HG03045 (cell line): ENCODE data around the gene IGSF3.

Experiments
- ATAC-seq: cut with Tn5 transposase; IDR thresholded peaks from one replicate; pipeline ENCODE4 v1.9.1; 2021; ENCODE audit warnings: mild to moderate bottlenecking, moderate library complexity; ENCODE audit not compliant: unreplicated experiment

Gene IGSF3

GRCh38 chr1:116667575-116668105, at the start of gene IGSF3:
Gene IGSF3, minus strand, starts transcription at chr1:116667733. Its CDS starts 1,407 bp downstream, at chr1:116666326.
- no peak for ATAC-seq

GRCh38 chr1:116717318-116717717, 49.8 kb upstream of the IGSF3 start:
- no peak for ATAC-seq

- ATAC-seq = no peak
These were observed 48.9 kb upstream of the IGSF3 start for GRCh38 chr1:116716391-116716790.

- ATAC-seq = no peak
These were observed 45.9 kb upstream of the IGSF3 start for GRCh38 chr1:116713474-116713873.

GRCh38 chr1:116712510-116712909, 45.0 kb upstream of the IGSF3 start:
- no peak for ATAC-seq

GRCh38 chr1:116711263-116711840, 43.8 kb upstream of the IGSF3 start:
- ATAC-seq = no peak

GRCh38 chr1:116710420-116711262, 43.1 kb upstream of the IGSF3 start:
- ATAC-seq = no peak

GRCh38 chr1:116709666-116710167, 42.2 kb upstream of the IGSF3 start:
- no peak for ATAC-seq

- no peak for ATAC-seq
These were observed 40.8 kb upstream of the IGSF3 start for GRCh38 chr1:116708255-116708900.

- no peak for ATAC-seq
These were observed 39.3 kb upstream of the IGSF3 start for GRCh38 chr1:116706841-116707240.

GRCh38 chr1:116706123-116706522, 38.6 kb upstream of the IGSF3 start:
- ATAC-seq = no peak

GRCh38 chr1:116704278-116704677, 36.7 kb upstream of the IGSF3 start:
- ATAC-seq = no peak

GRCh38 chr1:116699605-116700004, 32.1 kb upstream of the IGSF3 start:
- ATAC-seq = no peak

GRCh38 chr1:116698244-116698595, 30.7 kb upstream of the IGSF3 start:
- ATAC-seq = no peak

GRCh38 chr1:116697548-116698243, 30.2 kb upstream of the IGSF3 start:
- no peak for ATAC-seq

- ATAC-seq = no peak
These were observed 27.0 kb upstream of the IGSF3 start for GRCh38 chr1:116694524-116694923.

GRCh38 chr1:116693759-116694480, 26.4 kb upstream of the IGSF3 start:
- ATAC-seq = no peak

- no peak for ATAC-seq
These were observed 25.3 kb upstream of the IGSF3 start for GRCh38 chr1:116692879-116693278.

GRCh38 chr1:116690849-116691406, 23.4 kb upstream of the IGSF3 start:
- no peak for ATAC-seq

- ATAC-seq = no peak
These were observed 22.9 kb upstream of the IGSF3 start for GRCh38 chr1:116690396-116690848.
